Measurements from ENCODE around the gene GABRD.

Gene GABRD

GRCh38 chr1:2060535-2060934 is 41.4 kb downstream of the GABRD start:
- H3K4me3 ChIP-seq (ENCODE audit: low read length), result no peak overlapping the region
- no peak for TF ChIP-seq CTCF (IDR thresholded peaks at IDR 0.05; ENCODE audit: insufficient read depth, low read depth, low read length, missing control alignments)
- DNase-seq (ENCODE audit: low read depth), result no peak

GRCh38 chr1:2061065-2061778 is 42.1 kb downstream of the GABRD start:
- TF ChIP-seq CTCF (IDR thresholded peaks at IDR 0.05; ENCODE audit: insufficient read depth, low read depth, low read length, missing control alignments), result no peak

GRCh38 chr1:2065699-2066098 is 46.6 kb downstream of the GABRD start:
- no peak for DNase-seq (ENCODE audit: low read depth)
- no peak overlapping the region for H3K4me3 ChIP-seq (ENCODE audit: low read length)
- no peak for TF ChIP-seq CTCF (IDR thresholded peaks at IDR 0.05; ENCODE audit: insufficient read depth, low read depth, low read length, missing control alignments)

More at GRCh38 chr1:2061065-2061778, 42.1 kb downstream of the GABRD start:
- no peak for DNase-seq (ENCODE audit: low read depth)
- H3K4me3 ChIP-seq (ENCODE audit: low read length), result no peak overlapping the region

GRCh38 chr1:2067393-2067792 is 48.2 kb downstream of the GABRD start:
- no peak for TF ChIP-seq CTCF (IDR thresholded peaks at IDR 0.05; ENCODE audit: insufficient read depth, low read depth, low read length, missing control alignments)
- no peak for DNase-seq (ENCODE audit: low read depth)

GRCh38 chr1:2067981-2068380 is 48.8 kb downstream of the GABRD start:
- DNase-seq (ENCODE audit: low read depth), result no peak
- no peak for TF ChIP-seq CTCF (IDR thresholded peaks at IDR 0.05; ENCODE audit: insufficient read depth, low read depth, low read length, missing control alignments)
- H3K4me3 ChIP-seq (ENCODE audit: low read length), result no peak overlapping the region

More at GRCh38 chr1:2067393-2067792, 48.2 kb downstream of the GABRD start:
- no peak overlapping the region for H3K4me3 ChIP-seq (ENCODE audit: low read length)

- no peak for DNase-seq (ENCODE audit: low read depth)
- no peak for TF ChIP-seq CTCF (IDR thresholded peaks at IDR 0.05; ENCODE audit: insufficient read depth, low read depth, low read length, missing control alignments)
These were observed 49.8 kb downstream of the GABRD start for GRCh38 chr1:2068951-2069350.

GRCh38 chr1:2070016-2070415 is 50.9 kb downstream of the GABRD start:
- no peak for TF ChIP-seq CTCF (IDR thresholded peaks at IDR 0.05; ENCODE audit: insufficient read depth, low read depth, low read length, missing control alignments)
- DNase-seq (ENCODE audit: low read depth), result no peak
- no peak overlapping the region for H3K4me3 ChIP-seq (ENCODE audit: low read length)

More at GRCh38 chr1:2068951-2069350, 49.8 kb downstream of the GABRD start:
- H3K4me3 ChIP-seq (ENCODE audit: low read length), result no peak overlapping the region

Measured in epithelial cell of esophagus (primary cell).